Hematopoietic multipotent progenitor cell treated with erythropoietin and hydrocortisone succinate and interleukin-3 and kit ligand, for 15 days (in vitro differentiated cells): ENCODE data around the gene CDH24.
A peak's percentile ranks its signal among the peaks of the same experiment; 100 is the strongest.

Experiments
- DNase-seq: peaks from one replicate; pipeline ENCODE4 v3.0.0-alpha.2; 2015; ENCODE audit warnings: low spot score

CDH24 gene

DNA sequence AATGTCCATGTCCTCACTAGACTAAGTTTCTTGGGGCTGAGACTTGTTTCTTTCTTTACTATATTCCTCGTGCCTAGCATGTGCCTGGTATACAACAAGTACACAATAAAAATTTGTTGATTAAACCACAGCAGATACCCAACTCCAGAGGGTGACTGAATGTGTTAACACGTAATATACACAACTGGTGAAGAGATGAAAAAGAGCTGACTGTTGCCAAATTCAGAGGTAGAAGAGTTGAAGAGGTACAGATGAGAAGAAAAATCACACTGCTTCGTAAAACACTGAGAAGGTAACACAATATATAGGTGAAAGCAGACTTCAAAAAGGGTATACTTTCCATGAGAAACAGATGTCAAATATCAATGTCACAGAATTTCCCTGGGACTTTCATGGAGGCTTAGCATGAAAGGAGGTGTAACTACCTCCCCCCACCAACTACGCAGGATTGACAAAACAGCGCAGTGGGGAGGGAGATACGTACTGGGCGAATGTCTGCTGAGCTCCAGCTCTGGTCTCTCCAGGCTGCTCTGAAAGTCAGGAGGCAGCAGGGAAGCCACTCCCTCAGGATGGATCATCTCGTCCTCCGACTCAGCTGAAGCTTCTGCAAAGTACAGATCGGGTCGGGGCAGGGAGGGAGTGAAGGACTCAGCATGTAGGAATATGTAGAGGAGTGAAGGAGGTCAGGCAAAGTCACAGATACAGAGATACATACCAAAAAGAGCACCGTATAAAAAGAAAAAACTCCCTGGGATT, 32.4 kb upstream of the CDH24 start:
- DNase-seq, result no peak

GRCh38 chr14:23086565-23086964, 29.2 kb upstream of the CDH24 start:
- DNase-seq, result no peak

GRCh38 chr14:23085458-23085857, 28.1 kb upstream of the CDH24 start:
- DNase-seq, result no peak

DNA sequence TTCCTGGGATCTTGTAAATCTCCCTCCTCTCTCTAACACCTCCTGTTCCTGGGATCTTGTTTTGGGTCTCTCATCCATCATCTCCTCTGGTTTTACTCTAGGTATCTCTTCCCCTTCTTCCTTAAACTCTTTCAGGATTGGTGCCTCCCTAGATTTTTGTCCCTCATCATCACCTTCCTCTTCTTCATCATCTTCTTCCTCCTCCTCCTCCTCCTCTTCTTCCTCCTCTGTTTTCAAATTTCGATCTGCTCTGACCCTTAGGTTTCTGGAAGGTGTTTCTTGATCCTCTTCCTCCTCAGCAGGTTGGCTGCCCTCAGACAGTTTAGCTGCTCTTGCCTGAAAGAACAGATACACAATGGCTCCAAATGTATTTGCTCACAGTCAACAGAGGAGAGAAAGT, 23.2 kb upstream of the CDH24 start:
- no peak for DNase-seq

DNA sequence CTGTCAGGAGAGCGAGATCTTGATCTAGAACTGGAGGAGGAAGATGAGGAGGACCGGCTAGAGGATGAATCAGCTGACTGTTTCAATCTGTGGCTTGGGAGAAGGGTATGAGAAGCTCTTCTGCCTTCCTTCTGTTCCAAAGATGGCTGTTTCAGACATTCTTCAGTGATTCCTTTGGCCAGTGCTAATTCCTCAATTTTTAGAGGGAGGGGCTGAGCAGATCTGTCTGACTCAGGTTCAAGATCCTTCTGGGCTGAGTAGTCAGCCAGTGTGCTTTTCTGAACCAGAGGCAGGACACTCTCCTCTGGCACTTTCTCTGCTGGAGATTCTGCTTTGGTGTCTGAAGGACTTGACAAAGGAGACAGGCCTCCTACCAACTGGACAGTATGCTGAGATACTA, 22.4 kb upstream of the CDH24 start:
- no peak for DNase-seq

DNA sequence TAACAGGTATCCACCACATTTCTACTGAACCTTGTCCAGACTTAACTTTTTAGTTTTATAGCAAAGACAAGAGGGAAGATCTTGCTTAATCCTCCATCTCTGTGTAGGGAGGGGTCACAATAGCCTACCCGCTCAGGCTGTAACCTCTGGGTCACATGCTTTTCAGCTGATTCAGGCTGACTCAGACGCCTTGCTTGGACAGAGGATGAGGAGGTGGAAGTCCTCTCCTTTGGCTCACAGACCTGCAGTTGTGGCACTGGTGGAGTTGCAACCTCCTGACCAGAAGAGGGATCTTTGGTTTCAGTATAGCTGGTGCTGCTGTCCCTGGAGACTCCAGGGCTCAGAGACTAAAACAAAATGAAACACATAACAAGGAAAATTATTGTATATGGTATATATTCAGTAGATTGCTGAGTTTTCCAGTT, 21.4 kb upstream of the CDH24 start:
- DNase-seq, result peak; percentile 65

DNA sequence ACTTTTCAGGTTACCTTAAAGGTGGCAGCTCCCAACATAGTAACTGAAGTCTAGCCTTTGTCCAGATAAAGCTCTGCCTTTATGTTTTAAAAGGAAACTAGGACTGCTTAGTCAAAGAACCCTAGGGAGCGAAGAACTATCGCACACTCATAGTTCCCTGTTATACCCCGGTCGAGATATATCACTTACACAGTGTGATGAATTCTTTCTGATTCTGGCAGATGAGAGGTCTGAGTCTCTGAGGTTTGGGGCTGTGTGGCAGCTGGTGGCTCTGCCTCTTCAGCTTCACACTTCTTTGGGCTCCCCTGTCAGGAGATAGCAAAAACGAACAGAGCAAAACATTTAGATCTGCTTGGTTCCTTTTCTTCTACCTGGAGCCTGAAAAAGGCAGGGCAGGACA, 20.6 kb upstream of the CDH24 start:
- DNase-seq, result no peak

GRCh38 chr14:23076785-23077408, 19.6 kb upstream of the CDH24 start:
- peak; percentile 71 for DNase-seq

DNA sequence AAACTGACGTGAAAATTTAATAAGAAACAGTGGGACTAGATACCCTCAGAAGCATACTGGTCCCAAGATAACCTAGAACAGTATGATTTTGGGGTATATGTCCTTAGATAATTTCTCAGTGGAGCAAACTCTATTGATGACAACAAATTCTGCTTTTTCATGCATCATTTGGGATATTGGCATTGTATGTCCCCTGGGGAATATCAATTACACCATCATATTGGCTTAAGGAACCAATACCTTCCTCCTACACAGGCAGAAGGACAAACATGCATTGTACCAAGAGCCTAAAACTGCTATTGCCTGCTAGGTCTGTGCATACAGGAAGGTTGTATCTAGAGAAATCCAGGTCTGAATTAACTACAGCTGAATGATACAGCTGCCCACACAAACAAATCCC, 17.6 kb upstream of the CDH24 start:
- DNase-seq, result no peak

DNA sequence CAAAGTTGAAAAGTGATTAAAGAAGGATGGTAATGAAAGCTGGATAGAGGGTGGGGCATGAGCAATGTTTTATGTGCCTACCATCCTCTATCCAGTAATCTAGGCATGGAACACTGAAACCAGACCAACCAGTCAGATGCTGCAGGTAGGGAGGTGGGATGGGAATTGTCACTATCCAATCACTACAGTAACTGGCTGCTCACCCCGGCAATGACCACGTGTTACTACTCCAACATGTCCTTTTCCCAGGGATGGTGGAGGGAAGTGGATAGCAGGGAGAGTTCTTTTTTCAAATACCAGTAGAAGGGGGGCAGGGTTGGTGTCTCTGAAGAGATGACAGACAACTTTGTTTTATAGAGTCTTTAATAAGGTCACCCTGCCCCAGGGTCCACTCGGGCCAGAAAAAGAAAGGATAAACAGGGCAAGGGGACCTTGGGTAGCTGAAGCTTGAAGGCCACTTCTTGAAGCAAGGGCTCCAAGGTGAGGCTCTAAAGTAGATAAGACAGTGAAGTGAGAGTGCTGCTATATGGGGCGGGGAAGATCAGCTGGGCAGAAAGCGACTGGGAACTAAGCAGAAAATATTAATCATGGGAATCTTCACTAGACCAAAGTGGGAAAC, 14.7 kb upstream of the CDH24 start:
- no peak for DNase-seq

DNA sequence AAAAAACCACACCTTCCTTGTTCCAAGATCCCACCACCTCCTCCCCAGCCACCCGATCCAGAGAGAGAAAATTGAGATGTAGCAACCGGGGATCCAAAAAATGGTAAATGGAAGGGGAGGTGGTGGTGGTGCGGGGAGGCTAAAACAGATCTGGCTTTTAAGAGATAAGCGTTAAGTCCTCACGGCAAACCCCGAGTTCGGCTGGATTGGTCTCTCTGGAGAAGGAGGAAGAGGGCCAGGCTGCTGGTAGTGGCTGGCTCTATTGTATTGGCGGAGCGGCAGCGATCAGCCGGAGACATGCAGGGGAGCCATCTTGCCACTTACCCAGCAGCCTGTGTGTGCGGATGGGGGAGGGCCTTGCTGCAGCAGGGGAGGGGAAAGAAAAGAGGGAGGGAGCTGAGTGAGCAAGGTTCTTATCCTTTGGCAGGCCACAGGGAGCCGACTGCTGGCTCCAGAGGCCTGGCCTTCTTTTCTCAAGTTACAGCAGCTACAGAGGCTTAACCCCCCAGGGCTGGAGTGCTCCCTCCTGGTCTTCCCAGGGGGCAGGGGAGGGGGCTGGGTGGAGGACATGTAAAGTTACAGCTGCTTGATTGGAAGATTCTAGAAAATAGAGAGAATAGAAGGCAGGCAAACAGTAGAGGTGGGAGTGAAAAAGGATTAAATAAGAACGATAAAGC, 14.1 kb upstream of the CDH24 start:
- DNase-seq, result peak; percentile 88

DNA sequence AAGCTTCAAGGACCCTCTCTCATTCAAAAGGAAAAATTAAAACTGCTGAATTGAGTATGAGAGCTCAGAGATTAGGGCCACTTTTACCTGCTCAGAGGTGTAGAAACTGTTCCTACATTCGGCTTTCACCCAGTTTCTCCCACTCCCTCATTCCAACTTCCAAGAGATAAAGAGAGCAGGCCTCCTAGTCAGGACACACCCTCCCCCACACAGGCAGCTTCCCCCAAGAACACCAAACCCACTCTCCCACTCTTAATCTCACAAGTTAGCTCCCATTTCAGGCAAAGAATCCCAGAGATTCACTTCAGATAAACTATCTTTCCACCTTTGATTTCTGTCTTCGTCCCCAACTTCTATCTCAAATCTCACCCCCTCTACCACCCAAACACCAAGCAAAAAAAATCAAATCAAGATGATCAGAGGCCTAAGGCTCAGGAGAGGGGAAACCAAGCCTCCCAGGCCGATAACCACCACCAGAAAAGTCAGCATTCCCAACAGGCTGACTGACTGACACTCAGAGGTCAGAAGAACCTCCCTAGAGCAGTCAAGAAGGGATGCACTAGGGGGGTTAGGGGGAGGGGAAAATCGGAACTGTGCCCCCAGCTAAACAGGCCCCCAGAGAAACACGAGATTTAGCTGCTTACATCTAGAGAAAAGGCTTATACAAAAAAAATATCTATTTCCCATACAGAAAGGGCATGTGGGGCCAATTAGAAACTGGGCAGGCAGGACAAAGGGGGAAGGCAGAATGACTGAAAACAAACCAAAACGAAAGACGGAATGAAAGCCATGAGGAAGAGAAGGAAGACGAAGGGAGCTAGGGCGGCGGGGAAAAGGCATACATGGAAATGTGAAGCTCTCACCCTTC, 13.2 kb upstream of the CDH24 start:
- no peak for DNase-seq

DNA sequence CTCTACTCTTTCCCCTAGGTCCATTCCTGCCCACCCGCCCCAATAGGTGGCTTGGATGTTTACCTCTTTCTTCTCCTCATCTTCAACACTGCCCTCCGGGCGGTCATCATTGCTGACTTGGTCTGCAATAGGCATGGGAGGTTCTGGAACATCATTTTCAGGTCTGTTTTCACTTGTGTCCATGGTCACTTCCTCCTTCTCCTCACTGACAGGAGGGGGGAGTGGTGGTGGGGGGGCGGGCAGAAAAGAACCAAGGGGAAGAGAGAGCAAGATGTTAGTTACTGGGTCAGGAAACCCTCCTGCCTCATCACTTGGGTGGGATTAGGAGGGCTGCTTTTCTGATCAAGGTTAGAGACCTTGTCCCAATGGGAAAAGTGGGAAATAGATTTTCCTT, 12.1 kb upstream of the CDH24 start:
- no peak for DNase-seq

GRCh38 chr14:23068789-23069412, 11.6 kb upstream of the CDH24 start:
- DNase-seq, result peak; percentile 91

- DNase-seq, result no peak
Measured at GRCh38 chr14:23067847-23068788, 10.8 kb upstream of the CDH24 start.

- DNase-seq, result no peak
Measured at GRCh38 chr14:23066855-23067744, 9.8 kb upstream of the CDH24 start.

GRCh38 chr14:23066368-23066767, 9.0 kb upstream of the CDH24 start:
- no peak for DNase-seq

DNA sequence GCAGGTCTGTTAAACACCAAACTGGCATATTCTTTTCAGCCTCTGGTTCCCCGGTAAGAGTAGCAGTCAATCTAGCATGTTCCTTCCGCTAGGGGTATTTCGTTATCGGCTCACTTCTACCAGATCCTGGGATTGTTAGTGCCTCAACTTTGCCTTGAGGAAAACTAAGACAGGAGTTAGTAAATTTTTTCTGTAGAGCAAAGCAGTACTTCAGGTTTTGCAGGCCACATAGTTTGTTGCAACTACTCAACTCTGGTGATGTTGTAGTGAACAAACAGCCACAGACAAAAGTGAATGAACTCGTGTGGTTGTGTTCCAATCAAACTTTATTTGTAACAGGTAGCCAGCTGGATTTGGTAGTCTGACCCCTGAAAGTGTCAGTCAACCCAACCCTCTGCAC, 6.3 kb upstream of the CDH24 start:
- DNase-seq, result no peak

- no peak for DNase-seq
Measured at GRCh38 chr14:23062002-23062401, 4.7 kb upstream of the CDH24 start.
